ENCODE data around the gene GH1.
A peak's percentile ranks its signal among the peaks of the same experiment; 100 is the strongest.

GH1 gene

DNA sequence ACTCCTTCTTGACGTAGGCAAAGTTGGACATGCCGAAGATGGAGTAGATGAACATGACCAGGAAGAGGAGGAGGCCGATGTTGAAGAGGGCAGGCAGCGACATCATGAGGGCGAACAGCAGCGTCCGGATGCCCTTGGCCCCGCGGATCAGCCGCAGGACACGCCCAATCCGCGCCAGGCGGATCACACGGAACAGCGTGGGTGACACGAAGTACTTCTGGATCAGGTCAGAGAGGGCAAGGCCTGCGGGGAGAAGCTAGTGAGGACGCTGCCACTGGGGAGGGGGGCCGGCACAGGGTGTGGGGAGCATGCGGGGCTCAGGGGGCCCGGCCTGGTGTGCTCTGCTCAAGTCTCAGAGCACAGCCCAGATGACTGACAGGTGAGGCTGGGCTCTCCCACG, 23.1 kb upstream of the GH1 start:
- H3K36me3 Mint-ChIP-seq (ENCODE audit: low read depth), result no peaks in the 10 kb centered on the region
- no peaks in the 10 kb centered on the region for H3K9me3 Mint-ChIP-seq
- H3K27ac Mint-ChIP-seq, result peak overlapping the region; percentile 80
- DNase-seq, result no peak
- peaks cover 22% of the 10 kb centered on the region for H3K27me3 Mint-ChIP-seq (ENCODE audit: low read depth, poor library complexity)
- peaks cover 49% of the 10 kb centered on the region for H3K4me1 Mint-ChIP-seq
- H3K4me3 Mint-ChIP-seq, result no peak overlapping the region
- TF ChIP-seq, protein P1, sequence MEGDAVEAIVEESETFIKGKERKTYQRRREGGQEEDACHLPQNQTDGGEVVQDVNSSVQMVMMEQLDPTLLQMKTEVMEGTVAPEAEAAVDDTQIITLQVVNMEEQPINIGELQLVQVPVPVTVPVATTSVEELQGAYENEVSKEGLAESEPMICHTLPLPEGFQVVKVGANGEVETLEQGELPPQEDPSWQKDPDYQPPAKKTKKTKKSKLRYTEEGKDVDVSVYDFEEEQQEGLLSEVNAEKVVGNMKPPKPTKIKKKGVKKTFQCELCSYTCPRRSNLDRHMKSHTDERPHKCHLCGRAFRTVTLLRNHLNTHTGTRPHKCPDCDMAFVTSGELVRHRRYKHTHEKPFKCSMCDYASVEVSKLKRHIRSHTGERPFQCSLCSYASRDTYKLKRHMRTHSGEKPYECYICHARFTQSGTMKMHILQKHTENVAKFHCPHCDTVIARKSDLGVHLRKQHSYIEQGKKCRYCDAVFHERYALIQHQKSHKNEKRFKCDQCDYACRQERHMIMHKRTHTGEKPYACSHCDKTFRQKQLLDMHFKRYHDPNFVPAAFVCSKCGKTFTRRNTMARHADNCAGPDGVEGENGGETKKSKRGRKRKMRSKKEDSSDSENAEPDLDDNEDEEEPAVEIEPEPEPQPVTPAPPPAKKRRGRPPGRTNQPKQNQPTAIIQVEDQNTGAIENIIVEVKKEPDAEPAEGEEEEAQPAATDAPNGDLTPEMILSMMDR (IDR thresholded peaks at IDR 0.05), result no peak

DNA sequence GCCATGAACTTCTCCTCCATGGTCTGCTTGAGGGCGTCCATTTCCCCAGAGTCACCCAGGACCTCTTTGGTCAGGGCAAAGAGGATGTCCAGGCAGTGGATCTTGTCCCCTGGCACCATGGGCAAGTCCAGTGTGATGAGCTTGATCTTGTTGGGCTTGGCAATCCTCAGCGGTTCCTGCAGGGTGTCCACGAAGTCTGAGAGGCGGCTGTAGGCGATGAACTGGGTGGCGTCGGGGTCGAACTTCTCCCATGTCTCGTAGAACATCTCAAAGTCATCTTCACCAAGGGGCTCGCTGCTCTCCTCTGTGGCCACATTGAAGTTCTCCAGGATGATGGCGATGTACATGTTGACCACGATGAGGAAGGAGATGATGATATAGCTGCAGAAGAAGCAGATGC, 22.5 kb upstream of the GH1 start:
- Mint-ChIP-seq H3K4me1 (peaks cover 44% of the 10 kb centered on the region), H3K4me3 (no peak overlapping the region), H3K36me3 (ENCODE audit: low read depth) (no peaks in the 10 kb centered on the region), H3K27ac (no peak overlapping the region), H3K9me3 (no peaks in the 10 kb centered on the region), H3K27me3 (ENCODE audit: low read depth, poor library complexity) (peaks cover 22% of the 10 kb centered on the region)
- DNase-seq, result no peak
- TF ChIP-seq, protein P1 (IDR thresholded peaks at IDR 0.05), result no peak

DNA sequence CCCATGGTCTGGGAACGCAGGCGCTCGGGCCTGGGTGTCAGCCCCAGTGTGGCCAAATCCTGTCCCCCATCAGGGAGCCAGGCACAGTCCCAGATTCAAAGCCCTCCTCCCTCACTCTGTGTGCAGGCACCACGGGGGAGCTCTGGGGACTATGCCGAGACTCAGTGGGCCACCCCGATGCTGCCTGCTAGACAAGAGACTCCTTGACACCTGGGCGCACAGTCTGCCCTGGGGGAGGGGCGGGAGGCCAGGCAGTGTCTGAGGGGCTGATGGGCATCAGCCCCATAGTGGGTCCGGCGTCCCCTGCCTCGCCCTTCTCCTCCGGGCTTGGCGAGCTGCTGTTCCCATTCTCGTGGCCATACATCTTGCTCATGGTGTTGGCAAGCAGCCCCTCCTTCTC, 21.9 kb upstream of the GH1 start:
- Mint-ChIP-seq H3K9me3 (no peaks in the 10 kb centered on the region), H3K36me3 (ENCODE audit: low read depth) (no peaks in the 10 kb centered on the region), H3K27me3 (ENCODE audit: low read depth, poor library complexity) (peaks cover 24% of the 10 kb centered on the region), H3K4me3 (no peak overlapping the region), H3K27ac (no peak overlapping the region), H3K4me1 (peaks cover 39% of the 10 kb centered on the region)
- TF ChIP-seq, protein P1 (IDR thresholded peaks at IDR 0.05), result no peak
- DNase-seq, result no peak

DNA sequence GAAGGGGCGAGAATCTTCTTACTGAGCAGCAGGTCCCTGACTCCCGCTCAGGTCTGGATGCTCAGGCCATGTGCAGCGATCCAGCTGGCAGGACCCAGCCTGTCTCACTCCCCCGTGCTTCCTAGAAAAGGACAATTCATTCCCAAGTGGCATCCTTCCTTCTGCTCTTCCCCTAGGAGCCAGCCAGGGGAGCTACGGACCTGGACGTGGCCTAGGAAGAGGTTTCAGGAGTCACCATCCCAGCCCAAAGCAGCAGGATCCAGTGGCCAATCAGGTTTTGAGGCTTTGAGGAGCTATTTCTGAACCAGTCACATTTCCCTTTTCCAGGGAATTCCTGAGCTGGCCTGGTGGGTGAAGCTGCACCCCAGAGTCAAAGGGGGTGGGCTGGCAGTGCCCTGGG, 21.2 kb upstream of the GH1 start:
- DNase-seq, result no peak
- TF ChIP-seq, protein P1 (IDR thresholded peaks at IDR 0.05), result no peak
- Mint-ChIP-seq H3K4me3 (no peak overlapping the region), H3K27me3 (ENCODE audit: low read depth, poor library complexity) (peaks cover 31% of the 10 kb centered on the region), H3K36me3 (ENCODE audit: low read depth) (no peaks in the 10 kb centered on the region), H3K27ac (no peak overlapping the region), H3K9me3 (no peaks in the 10 kb centered on the region), H3K4me1 (peaks cover 32% of the 10 kb centered on the region)

DNA sequence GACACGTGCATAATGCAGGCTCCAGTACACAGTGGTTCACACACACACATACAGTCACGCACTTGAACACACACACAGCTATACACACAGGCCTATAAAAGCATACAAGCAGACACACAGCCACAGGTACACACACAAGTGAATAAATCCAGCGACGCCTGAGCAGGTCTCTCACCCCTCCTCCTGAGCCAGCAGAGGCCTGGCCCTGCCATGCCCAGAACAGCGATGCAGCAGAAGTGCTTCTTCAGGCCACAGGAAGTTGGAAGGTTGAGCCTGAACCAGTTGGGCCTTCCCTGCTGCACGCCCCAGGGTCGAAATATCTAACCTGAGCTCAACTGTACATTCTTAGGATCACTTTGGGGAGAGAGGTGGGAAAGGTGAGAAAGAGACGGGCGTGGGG, 20.8 kb upstream of the GH1 start:
- H3K4me1 Mint-ChIP-seq, result peaks cover 32% of the 10 kb centered on the region
- H3K9me3 Mint-ChIP-seq, result no peaks in the 10 kb centered on the region
- H3K36me3 Mint-ChIP-seq (ENCODE audit: low read depth), result no peaks in the 10 kb centered on the region
- no peak overlapping the region for H3K4me3 Mint-ChIP-seq
- TF ChIP-seq, protein P1 (IDR thresholded peaks at IDR 0.05), result no peak
- H3K27me3 Mint-ChIP-seq (ENCODE audit: low read depth, poor library complexity), result peaks cover 31% of the 10 kb centered on the region
- no peak overlapping the region for H3K27ac Mint-ChIP-seq
- no peak for DNase-seq

DNA sequence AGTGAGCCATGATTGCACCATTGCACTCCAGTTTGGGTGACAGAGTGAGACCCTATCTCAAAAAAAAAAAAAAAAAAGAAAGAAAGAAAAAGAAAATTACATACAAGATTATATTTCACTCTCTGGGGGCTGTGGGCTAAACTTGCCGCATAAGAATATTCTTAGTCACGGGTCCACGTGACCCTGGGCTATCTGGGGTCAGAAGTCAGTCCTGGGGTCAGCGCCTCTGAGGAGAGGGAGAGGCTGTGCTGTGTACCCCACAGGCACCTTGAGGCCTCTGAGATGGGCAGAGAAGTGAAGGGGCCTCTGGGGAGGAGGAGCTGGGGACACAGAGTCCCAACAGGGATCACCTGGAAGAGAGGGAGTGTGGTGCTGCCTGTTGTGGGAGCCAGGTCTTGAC, 19.3 kb upstream of the GH1 start:
- no peaks in the 10 kb centered on the region for H3K9me3 Mint-ChIP-seq
- TF ChIP-seq, protein P1 (IDR thresholded peaks at IDR 0.05), result no peak
- no peaks in the 10 kb centered on the region for H3K36me3 Mint-ChIP-seq (ENCODE audit: low read depth)
- H3K27ac Mint-ChIP-seq, result no peak overlapping the region
- H3K4me3 Mint-ChIP-seq, result no peak overlapping the region
- H3K4me1 Mint-ChIP-seq, result peaks cover 32% of the 10 kb centered on the region
- DNase-seq, result no peak
- peaks cover 31% of the 10 kb centered on the region for H3K27me3 Mint-ChIP-seq (ENCODE audit: low read depth, poor library complexity)
